BE2C (cell line): ENCODE measurements around the gene UQCRH.

ENCODE experiments used
- DNase-seq: peaks from one replicate; pipeline ENCODE4 v3.0.0-alpha.2; 2020
- H3K27me3 ChIP-seq: fragments of 250-450 bp; sonication (Bioruptor Pico); 2 replicates; pipeline ENCODE4 v1.5.1; 2020; ENCODE audit warnings: mild to moderate bottlenecking
- H3K36me3 ChIP-seq: fragments of 250-450 bp; sonication (Bioruptor Pico); 2 replicates; pipeline ENCODE4 v1.5.1; 2020; ENCODE audit warnings: mild to moderate bottlenecking
- H3K4me1 ChIP-seq: fragments of 250-450 bp; sonication (Bioruptor Pico); 2 replicates; pipeline ENCODE4 v1.5.1; 2020
- H3K4me3 ChIP-seq: 2 replicates; pipeline ENCODE4 v1.5.1; 2011; ENCODE audit warnings: low read depth, low read length
- H3K9me3 ChIP-seq: fragments of 250-450 bp; sonication (Bioruptor Pico); 2 replicates; pipeline ENCODE4 v1.5.1; 2020
- TF ChIP-seq, protein P1 (sequence below): IDR thresholded peaks from 2 replicates; pipeline ENCODE4 v1.5.1; 2012; ENCODE audit warnings: mild to moderate bottlenecking, low read depth, low read length

UQCRH gene

DNA sequence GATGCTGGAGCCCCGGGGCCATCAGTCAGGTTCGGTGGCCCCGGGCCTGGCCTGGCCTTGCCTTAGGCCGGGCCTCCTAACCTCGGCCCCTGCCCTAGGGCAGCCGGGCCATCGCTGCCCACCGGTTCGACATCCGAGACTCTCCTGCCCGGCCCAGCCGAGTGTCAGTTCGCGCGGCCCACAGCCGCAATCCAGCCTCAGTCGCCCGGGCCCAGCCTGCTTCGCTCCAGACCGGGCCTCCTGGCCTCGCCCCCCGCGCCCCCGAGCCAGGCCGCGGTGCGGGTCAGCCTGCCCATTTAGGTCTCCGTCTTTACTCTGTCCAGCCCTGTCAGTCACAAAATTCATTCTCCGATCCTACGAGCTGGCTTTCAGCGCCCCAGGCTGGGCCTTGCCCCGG, 859 bp upstream of the UQCRH start:
- Histone ChIP-seq H3K9me3 (no peaks in the 10 kb centered on the region), H3K4me1 (no peaks in the 10 kb centered on the region), H3K4me3 (peak overlapping the region; percentile 97), H3K27me3 (no peaks in the 10 kb centered on the region), H3K36me3 (peaks cover 12% of the 10 kb centered on the region)
- DNase-seq = peak; percentile 13
- TF ChIP-seq, protein P1, sequence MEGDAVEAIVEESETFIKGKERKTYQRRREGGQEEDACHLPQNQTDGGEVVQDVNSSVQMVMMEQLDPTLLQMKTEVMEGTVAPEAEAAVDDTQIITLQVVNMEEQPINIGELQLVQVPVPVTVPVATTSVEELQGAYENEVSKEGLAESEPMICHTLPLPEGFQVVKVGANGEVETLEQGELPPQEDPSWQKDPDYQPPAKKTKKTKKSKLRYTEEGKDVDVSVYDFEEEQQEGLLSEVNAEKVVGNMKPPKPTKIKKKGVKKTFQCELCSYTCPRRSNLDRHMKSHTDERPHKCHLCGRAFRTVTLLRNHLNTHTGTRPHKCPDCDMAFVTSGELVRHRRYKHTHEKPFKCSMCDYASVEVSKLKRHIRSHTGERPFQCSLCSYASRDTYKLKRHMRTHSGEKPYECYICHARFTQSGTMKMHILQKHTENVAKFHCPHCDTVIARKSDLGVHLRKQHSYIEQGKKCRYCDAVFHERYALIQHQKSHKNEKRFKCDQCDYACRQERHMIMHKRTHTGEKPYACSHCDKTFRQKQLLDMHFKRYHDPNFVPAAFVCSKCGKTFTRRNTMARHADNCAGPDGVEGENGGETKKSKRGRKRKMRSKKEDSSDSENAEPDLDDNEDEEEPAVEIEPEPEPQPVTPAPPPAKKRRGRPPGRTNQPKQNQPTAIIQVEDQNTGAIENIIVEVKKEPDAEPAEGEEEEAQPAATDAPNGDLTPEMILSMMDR = no peak

DNA sequence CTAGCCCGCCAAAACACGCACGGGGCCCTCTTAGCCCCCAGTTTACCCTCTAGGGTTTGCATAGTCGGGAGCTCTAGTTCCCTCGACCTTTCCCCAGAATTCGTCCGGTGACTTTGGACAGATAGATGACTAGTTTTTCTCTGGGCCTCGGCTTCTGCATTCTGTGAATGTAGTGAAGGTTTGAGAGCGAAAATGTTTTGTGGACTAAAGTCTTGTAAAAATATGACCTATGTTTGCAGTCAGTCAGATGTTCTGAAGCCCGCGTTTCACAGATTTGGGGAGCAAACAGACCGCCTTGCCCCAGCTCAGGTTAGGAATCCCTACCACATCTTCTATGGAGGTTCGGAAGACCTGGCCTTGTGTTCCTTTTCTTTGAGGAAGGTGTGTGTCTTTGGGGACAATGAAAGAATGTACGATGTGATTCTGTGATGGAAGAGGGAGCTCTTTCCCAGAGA, 401 bp downstream of the UQCRH start:
- H3K4me1 ChIP-seq = no peaks in the 10 kb centered on the region

DNA sequence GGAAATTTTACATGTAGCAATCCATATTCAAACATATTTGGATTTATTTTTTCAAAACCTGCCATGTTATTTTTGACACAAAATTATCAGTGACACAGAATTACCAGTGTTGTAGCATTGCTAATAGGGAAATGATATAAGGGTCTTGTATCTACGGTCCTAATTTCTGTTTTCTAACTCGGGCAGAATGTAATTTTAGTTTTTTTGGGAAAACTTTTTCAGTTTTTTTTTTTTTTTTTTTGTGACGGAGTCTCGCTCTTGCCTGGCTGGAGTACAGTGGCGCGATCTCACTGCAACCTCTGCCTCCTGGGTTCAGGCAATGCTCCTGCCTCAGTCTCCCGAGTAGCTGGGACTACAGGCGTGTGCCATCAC, 2.6 kb downstream of the UQCRH start:
- no peak for DNase-seq
- peaks cover 28% of the 10 kb centered on the region for H3K36me3 ChIP-seq
- no peak overlapping the region for H3K4me3 ChIP-seq
- no peaks in the 10 kb centered on the region for H3K4me1 ChIP-seq
- H3K9me3 ChIP-seq = no peaks in the 10 kb centered on the region
- TF ChIP-seq, protein P1 = no peak
- no peaks in the 10 kb centered on the region for H3K27me3 ChIP-seq

More for the DNA sequence above, 401 bp downstream of the UQCRH start:
- H3K4me3 ChIP-seq = peak overlapping the region; percentile 97
- no peaks in the 10 kb centered on the region for H3K9me3 ChIP-seq
- H3K27me3 ChIP-seq = no peaks in the 10 kb centered on the region
- DNase-seq = no peak
- TF ChIP-seq, protein P1 = no peak
- H3K36me3 ChIP-seq = peaks cover 14% of the 10 kb centered on the region

DNA sequence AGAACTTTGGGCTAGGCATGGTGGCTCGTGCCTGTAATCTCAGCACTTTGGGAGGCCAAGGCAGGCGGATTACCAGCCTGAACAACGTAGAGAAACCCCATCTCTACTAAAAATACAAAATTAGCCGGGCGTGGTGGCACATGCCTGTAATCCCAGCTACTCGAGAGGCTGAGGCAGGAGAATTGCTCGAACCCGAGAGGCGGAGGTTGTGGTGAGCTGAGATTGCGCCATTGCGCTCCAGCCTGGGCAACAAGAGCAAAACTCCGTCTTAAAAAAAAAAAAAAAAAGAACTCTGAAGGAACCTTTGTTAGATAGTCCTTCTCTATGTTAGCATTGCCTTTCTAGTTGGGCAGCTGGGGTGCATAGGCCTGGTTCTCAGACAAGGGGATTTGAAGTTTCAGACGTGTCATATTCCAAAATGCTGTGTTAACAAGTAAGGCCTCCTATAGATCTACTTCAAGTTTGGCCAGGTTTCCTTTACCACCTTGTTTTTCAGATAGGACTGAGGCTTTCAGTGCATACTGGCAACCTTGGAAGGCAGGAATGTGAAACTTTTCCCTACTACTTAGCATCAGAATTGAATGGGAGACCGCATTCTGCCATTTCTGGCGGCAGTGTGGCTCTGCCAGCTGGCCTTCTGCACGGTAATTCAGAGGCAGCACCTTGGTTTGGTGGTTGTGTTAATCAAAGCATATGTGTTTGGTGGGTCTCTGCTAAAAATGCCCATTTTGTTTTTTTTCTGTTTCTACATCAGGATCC, 6.1 kb downstream of the UQCRH start:
- Histone ChIP-seq H3K4me1 (no peaks in the 10 kb centered on the region), H3K36me3 (peaks cover 45% of the 10 kb centered on the region), H3K9me3 (no peaks in the 10 kb centered on the region), H3K27me3 (no peaks in the 10 kb centered on the region), H3K4me3 (no peak overlapping the region)
- no peak for DNase-seq
- TF ChIP-seq, protein P1 = no peak

DNA sequence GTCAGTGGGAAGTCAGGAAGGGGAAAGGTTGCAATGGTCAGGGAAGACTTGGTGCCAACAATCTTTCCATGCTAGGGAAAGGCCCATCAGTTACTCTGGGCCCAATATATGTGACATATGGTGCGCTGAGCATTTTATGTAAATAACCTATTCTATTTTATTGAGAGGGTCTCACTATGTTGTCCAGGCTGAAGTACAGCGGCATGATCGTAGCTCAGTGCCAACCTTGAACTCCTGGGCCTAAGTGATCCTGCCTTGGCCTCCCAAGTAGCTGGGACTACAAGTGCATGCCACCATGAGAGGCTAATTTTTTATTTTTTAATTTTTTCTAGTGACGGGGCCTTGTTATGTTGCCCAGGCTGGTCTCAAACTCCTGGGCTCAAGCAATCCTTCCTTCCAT, 6.8 kb downstream of the UQCRH start:
- H3K4me3 ChIP-seq = no peak overlapping the region
- H3K27me3 ChIP-seq = no peaks in the 10 kb centered on the region
- H3K9me3 ChIP-seq = no peaks in the 10 kb centered on the region
- TF ChIP-seq, protein P1 = no peak
- no peaks in the 10 kb centered on the region for H3K4me1 ChIP-seq
- peaks cover 51% of the 10 kb centered on the region for H3K36me3 ChIP-seq
- no peak for DNase-seq

DNA sequence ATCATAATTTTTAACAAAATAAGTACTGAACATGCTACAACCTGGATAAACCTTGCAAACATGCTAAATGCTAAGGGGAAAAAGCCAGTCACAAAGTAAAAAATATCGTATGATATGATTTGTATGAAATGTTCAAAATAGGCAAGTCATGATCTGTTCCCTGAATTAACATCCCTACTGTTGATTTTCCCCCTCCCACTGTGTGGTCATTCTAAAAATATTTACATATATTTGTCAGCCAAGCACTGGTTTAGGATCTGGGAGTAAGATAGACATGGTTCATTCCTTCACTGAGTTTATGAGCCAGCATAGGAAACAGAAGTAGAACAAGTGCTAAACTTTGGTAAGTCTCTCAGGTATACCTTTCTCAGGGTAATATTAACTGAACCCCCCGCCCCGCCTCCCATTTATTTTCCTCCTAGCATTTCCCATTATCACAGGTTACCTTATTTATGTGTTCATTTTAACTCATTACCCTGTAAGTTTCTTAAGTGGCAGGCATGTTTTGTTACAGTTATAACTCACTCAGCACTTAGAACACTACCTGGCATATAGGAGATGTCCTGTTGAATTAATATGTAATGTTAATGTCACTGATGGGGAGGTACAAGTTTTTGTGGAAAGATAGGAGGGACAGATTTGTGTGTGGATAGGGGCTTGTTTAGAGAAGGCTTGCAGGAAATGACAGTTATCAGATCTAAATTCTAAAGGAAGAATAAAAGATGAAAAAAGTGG, 12.3 kb downstream of the UQCRH start:
- DNase-seq = no peak
- H3K4me1 ChIP-seq = no peaks in the 10 kb centered on the region
- no peak overlapping the region for H3K4me3 ChIP-seq
- peaks cover 28% of the 10 kb centered on the region for H3K36me3 ChIP-seq
- no peaks in the 10 kb centered on the region for H3K9me3 ChIP-seq
- H3K27me3 ChIP-seq = no peaks in the 10 kb centered on the region
- TF ChIP-seq, protein P1 = no peak
